HFFc6 (cell line): Measurements from ENCODE around the gene LHPP. TPM values are rescaled to one million over a fixed set of nuclear protein-coding genes. Genes with fewer than 3 reads are reported as not detected.
"Not testable (repeated sequence)": the region's sequence is repeated elsewhere in the genome, so short reads cannot be mapped to it uniquely, and the experiment has no call there.

Source experiments
- DNase-seq: peaks from one replicate; pipeline ENCODE4 v3.0.0-alpha.2; 2018
- H3K27ac Mint-ChIP-seq: 2 replicates; pipeline ENCODE4 v1.8.0; 2020; ENCODE audit warnings: mild to moderate bottlenecking, mixed read lengths
- H3K27me3 Mint-ChIP-seq: 2 replicates; pipeline ENCODE4 v1.8.0; 2021; ENCODE audit warnings: mild to moderate bottlenecking, moderate library complexity, mixed read lengths; ENCODE audit not compliant: insufficient read depth
- H3K36me3 Mint-ChIP-seq: 2 replicates; pipeline ENCODE4 v1.8.0; 2021; ENCODE audit warnings: low read depth, mixed read lengths
- H3K4me1 Mint-ChIP-seq: 2 replicates; pipeline ENCODE4 v1.8.0; 2020; ENCODE audit warnings: low read depth, mixed read lengths
- H3K4me3 Mint-ChIP-seq: 2 replicates; pipeline ENCODE4 v1.8.0; 2020; ENCODE audit warnings: mild to moderate bottlenecking, moderate library complexity, mixed read lengths
- H3K9me3 Mint-ChIP-seq: 2 replicates; pipeline ENCODE4 v1.8.0; 2020; ENCODE audit warnings: mild to moderate bottlenecking, mixed read lengths
- CTCF ChIP-seq: fragments of 200-600 bp; sonication (generic); IDR thresholded peaks from 2 replicates; pipeline ENCODE4 v1.5.0; 2021; ENCODE audit warnings: antibody characterized with exemption, mild to moderate bottlenecking
- total RNA-seq, 6 experiments: library from RNA; stranded (reverse); fragmentation: NEBNext Ultra II Directional; extraction: Animal tissue kit (Norgen Biotek cat#: 25700); gene quantifications; 2 replicates in 1 of 6; 3 replicates in 5 of 6; pipeline ENCODE4 v1.2.3, GENCODE V29; 2021

Gene LHPP
- total RNA-seq, 6 experiments from 2014 or later = 12.5 to 17.3 (median 14.0) TPM

- DNase-seq = no peak
These were observed 85.5 kb downstream of the LHPP start for GRCh38 chr10:124546957-124547646.

GRCh38 chr10:124547647-124548168, 86.1 kb downstream of the LHPP start:
- Mint-ChIP-seq H3K4me3 (no peak overlapping the region), H3K27me3 (peaks cover 4% of the 10 kb centered on the region), H3K27ac (no peak overlapping the region), H3K36me3 (no peaks in the 10 kb centered on the region), H3K4me1 (no peaks in the 10 kb centered on the region), H3K9me3 (no peaks in the 10 kb centered on the region)
- DNase-seq = no peak
- TF ChIP-seq CTCF = no peak

More at GRCh38 chr10:124546957-124547646, 85.5 kb downstream of the LHPP start:
- Mint-ChIP-seq H3K27me3 (peaks cover 2% of the 10 kb centered on the region), H3K36me3 (no peaks in the 10 kb centered on the region), H3K9me3 (no peaks in the 10 kb centered on the region), H3K4me3 (no peak overlapping the region), H3K27ac (no peak overlapping the region), H3K4me1 (no peaks in the 10 kb centered on the region)
- TF ChIP-seq CTCF = no peak

GRCh38 chr10:124549171-124549570, 87.5 kb downstream of the LHPP start:
- H3K4me3 Mint-ChIP-seq, H3K9me3 Mint-ChIP-seq, H3K27me3 Mint-ChIP-seq, DNase-seq, H3K4me1 Mint-ChIP-seq, H3K36me3 Mint-ChIP-seq, H3K27ac Mint-ChIP-seq: not testable (repeated sequence)

- no peak overlapping the region for H3K27ac Mint-ChIP-seq
- H3K36me3 Mint-ChIP-seq = no peaks in the 10 kb centered on the region
- H3K4me3 Mint-ChIP-seq = no peak overlapping the region
- H3K4me1 Mint-ChIP-seq = no peaks in the 10 kb centered on the region
- no peak for DNase-seq
- TF ChIP-seq CTCF = no peak
- H3K27me3 Mint-ChIP-seq = peaks cover 5% of the 10 kb centered on the region
- no peaks in the 10 kb centered on the region for H3K9me3 Mint-ChIP-seq
These were observed 88.8 kb downstream of the LHPP start for GRCh38 chr10:124550293-124551034.

GRCh38 chr10:124551097-124551496, 89.5 kb downstream of the LHPP start:
- DNase-seq = no peak
- Mint-ChIP-seq H3K4me1 (no peaks in the 10 kb centered on the region), H3K9me3 (no peaks in the 10 kb centered on the region), H3K27me3 (peaks cover 5% of the 10 kb centered on the region), H3K27ac (no peak overlapping the region), H3K36me3 (no peaks in the 10 kb centered on the region), H3K4me3 (no peak overlapping the region)
- no peak for TF ChIP-seq CTCF

- TF ChIP-seq CTCF = no peak
- H3K27me3 Mint-ChIP-seq = peaks cover 5% of the 10 kb centered on the region
These were observed 90.1 kb downstream of the LHPP start for GRCh38 chr10:124551755-124552154.

More at GRCh38 chr10:124551755-124552154, 90.1 kb downstream of the LHPP start:
- Mint-ChIP-seq H3K4me1 (no peaks in the 10 kb centered on the region), H3K36me3 (no peaks in the 10 kb centered on the region), H3K9me3 (no peaks in the 10 kb centered on the region), H3K27ac (no peak overlapping the region), H3K4me3 (no peak overlapping the region)
- no peak for DNase-seq
